Melanocyte of skin (primary cell): ENCODE data around the gene SNRNP35. TPM values are rescaled to one million over a fixed set of nuclear protein-coding genes. Genes with fewer than 3 reads are reported as not detected.

Source experiments
- small RNA-seq, 2 donors: library from RNA; depleted of rRNA; stranded (forward); fragments of <200 nt; gene quantifications; one replicate each; pipeline ENCODE3, GENCODE V24; 2012
- total RNA-seq, 2 donors: library from RNA; depleted of rRNA; stranded (reverse); fragments of >200 nt; gene quantifications; 2 replicates each; pipeline ENCODE4 v1.2.3, GENCODE V29; 2012

The SNRNP35 gene
- 10 to 100 TPM; 12.0 to 16.0 TPM for total RNA-seq

DNA sequence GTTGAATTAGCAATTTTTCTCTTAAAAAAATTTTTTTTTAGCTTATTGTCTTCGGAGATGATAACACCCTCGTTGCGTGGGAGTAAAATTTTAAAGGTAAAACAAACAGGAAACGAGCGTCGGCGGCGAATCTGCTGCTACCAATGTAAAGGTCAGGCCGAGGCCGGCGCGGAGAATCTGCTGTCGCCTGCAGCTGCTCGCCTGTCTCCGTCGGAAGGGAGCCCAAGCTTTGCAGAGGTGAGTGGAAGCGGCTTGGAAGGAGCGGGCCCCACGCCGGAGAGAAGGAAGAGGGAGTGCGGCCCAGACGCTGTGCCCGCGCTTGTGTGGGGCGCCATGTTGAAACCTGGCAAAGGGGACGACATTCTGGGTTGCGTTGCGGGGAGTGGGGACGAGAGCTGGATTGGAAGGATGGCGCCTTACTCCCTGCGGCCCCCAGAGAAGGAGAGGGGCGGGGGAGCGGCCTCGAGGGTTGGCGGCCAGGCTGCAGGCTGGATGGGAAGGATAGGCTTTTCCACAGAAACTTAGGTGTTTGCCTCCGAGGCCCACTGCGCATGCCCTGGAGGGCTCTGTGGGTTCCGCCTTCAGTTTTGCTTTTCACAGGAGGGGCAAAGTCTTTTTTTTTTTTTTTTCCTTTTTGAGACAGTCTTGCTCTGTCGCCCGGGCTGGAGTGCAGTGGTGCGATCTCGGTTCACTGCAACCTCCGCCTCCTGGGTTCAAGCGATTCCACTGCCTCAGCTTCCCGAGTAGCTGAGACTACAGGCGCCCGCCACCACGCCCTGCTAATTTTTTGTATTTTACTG is at the start of gene SNRNP35:
TSS of gene SNRNP35 (plus strand) at position 160 of the 800 bp plus-strand sequence. CDS start 7,402 bp downstream, outside the sequence.

DNA sequence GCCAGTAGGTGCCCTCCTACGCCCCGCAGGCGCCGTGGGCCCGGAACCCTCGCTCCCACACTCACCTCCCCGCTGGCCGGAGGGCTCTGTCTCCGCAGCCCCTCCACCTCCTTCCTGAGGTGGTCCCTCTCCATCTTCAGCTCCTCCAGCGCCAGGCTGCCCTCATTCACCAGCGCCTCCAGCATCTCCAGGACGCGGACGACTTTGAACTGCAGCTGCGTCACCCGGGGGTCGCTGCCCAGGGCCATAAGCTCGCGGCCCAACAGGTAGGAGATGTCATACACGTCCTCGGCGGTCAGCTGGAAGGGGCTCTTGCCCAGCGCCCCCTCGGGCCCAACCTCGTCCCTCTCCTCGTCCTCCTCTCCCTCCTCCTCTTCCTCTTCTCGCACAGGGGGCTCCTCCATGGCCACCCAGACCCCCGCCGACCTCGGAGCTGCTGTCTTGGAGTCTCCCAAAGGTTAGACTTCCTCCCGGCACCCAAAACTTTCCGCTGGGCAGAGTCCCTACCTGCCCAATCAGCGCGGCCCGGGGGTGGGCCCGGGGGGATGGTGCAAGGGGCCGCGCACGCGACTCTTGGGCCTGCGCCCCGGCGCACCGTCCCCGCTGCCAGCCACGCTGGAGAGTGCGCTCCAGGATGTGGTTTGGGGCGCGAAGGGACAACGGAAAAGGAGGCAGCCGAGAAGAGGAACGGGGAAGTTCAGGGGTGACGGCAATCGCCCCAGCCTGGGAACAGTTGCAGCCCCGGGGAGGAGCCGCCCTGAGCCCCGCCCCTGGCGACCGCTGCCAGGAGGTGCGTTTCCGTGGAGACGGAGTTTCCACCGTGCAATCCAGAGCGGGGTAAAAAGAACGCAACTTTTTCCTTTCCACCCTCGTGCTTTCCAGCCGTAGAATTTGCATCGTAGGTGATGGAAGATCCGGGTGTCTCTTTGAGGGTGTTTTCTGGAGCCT is 21.6 kb upstream of the SNRNP35 start, which contains the start of gene RILPL2:
TSS of gene RILPL2 (minus strand) at position 668 of the 948 bp plus-strand sequence. CDS start at position 404, 264 bp downstream.

Small RNAs within 50 kb of the gene (small RNA-seq; reads per million reads assigned to genes)
- 0 to 0.12 reads per million in 2 donors for gene AC145423.2

Other genes with a start within 250 kb of the SNRNP35 start
- 10 to 100 TPM; 33.0 to 50.0 TPM for gene MPHOSPH9, start 225.0 kb upstream of the SNRNP35 start, total RNA-seq
- 1 to 10 TPM; 6.7 to 7.2 TPM for gene MTRFR, start 224.7 kb upstream of the SNRNP35 start, total RNA-seq
- gene CDK2AP1, start 186.3 kb upstream of the SNRNP35 start, total RNA-seq, result 100 to 1,000 TPM; 155 to 225 TPM
- 10 to 100 TPM; 21.0 to 22.4 TPM for gene SBNO1, start 93.3 kb upstream of the SNRNP35 start, total RNA-seq
- gene KMT5A, start 74.0 kb upstream of the SNRNP35 start, total RNA-seq, result 10 to 100 TPM; 29.9 to 42.3 TPM
- gene RILPL2, start 21.5 kb upstream of the SNRNP35 start, total RNA-seq, result 1 to 10 TPM; 1.0 to 2.0 TPM
- gene RILPL1, start 75.6 kb downstream of the SNRNP35 start, total RNA-seq, result 10 to 100 TPM in 1 of 2 donors, 1 to 10 TPM in 1; 9.3 to 11.3 TPM
- gene TMED2, start 126.4 kb downstream of the SNRNP35 start, total RNA-seq, result 100 to 1,000 TPM; 206 to 326 TPM
- gene DDX55, start 144.0 kb downstream of the SNRNP35 start, total RNA-seq, result 10 to 100 TPM; 27.9 to 32.0 TPM
- gene EIF2B1, start 175.5 kb downstream of the SNRNP35 start, total RNA-seq, result 10 to 100 TPM; 28.2 to 40.6 TPM
- gene GTF2H3, start 175.7 kb downstream of the SNRNP35 start, total RNA-seq, result 10 to 100 TPM; 59.2 to 68.6 TPM
- 10 to 100 TPM; 34.8 to 36.3 TPM for gene TCTN2, start 213.0 kb downstream of the SNRNP35 start, total RNA-seq